Measurements from ENCODE around the gene SORCS1.
"Not testable (repeated sequence)": the region's sequence is repeated elsewhere in the genome, so short reads cannot be mapped to it uniquely, and the experiment has no call there.

Gene SORCS1

GRCh38 chr10:107037192-107038122, 127.0 kb downstream of the SORCS1 start:
- DNase-seq: no peak

GRCh38 chr10:107033799-107034422, 130.6 kb downstream of the SORCS1 start:
- no peak for DNase-seq

GRCh38 chr10:107032700-107033401, 131.7 kb downstream of the SORCS1 start:
- DNase-seq: no peak

- no peak for DNase-seq
These were observed 132.4 kb downstream of the SORCS1 start for GRCh38 chr10:107031931-107032699.

- DNase-seq: no peak
These were observed 136.3 kb downstream of the SORCS1 start for GRCh38 chr10:107028236-107028635.

GRCh38 chr10:107025676-107026075, 138.8 kb downstream of the SORCS1 start:
- DNase-seq: no peak

- DNase-seq: not testable (repeated sequence)
These were observed 140.5 kb downstream of the SORCS1 start for GRCh38 chr10:107024033-107024432.

- no peak for DNase-seq
These were observed 141.7 kb downstream of the SORCS1 start for GRCh38 chr10:107022600-107023354.

GRCh38 chr10:107019154-107019553, 145.4 kb downstream of the SORCS1 start:
- DNase-seq: no peak

GRCh38 chr10:107013258-107014006, 151.1 kb downstream of the SORCS1 start:
- DNase-seq: no peak

- DNase-seq: no peak
These were observed 152.5 kb downstream of the SORCS1 start for GRCh38 chr10:107011992-107012391.

- no peak for DNase-seq
These were observed 153.4 kb downstream of the SORCS1 start for GRCh38 chr10:107011105-107011504.

- DNase-seq: no peak
These were observed 154.0 kb downstream of the SORCS1 start for GRCh38 chr10:107010531-107010930.

- no peak for DNase-seq
These were observed 160.1 kb downstream of the SORCS1 start for GRCh38 chr10:107004362-107004761.

GRCh38 chr10:107002068-107002467, 162.4 kb downstream of the SORCS1 start:
- DNase-seq: no peak

- DNase-seq: no peak
These were observed 165.3 kb downstream of the SORCS1 start for GRCh38 chr10:106999118-106999707.

- no peak for DNase-seq
These were observed 166.8 kb downstream of the SORCS1 start for GRCh38 chr10:106997721-106998120.

- no peak for DNase-seq
These were observed 168.0 kb downstream of the SORCS1 start for GRCh38 chr10:106996510-106996909.

GRCh38 chr10:106992055-106992454, 172.5 kb downstream of the SORCS1 start:
- DNase-seq: no peak

GRCh38 chr10:106991091-106991490, 173.4 kb downstream of the SORCS1 start:
- DNase-seq: no peak

GRCh38 chr10:106987362-106987761, 177.1 kb downstream of the SORCS1 start:
- DNase-seq: no peak

Data from NCI-H2081 treated with DMSO at 0.1 percent for 48 hours (cell line).